Activated CD8-positive, alpha-beta memory T cell treated with anti-CD3 and anti-CD28 coated beads for 36 hours (primary cell): Measurements from ENCODE around the gene SDR42E2. TPM values are rescaled to one million over a fixed set of nuclear protein-coding genes. Genes with fewer than 3 reads are reported as not detected.
"Not testable (repeated sequence)": the region's sequence is repeated elsewhere in the genome, so short reads cannot be mapped to it uniquely, and the experiment has no call there.

Experiments
- CTCF ChIA-PET: fragments of 350-600 bp; sonication (Branson Sonifier 250); formaldehyde crosslinking; loops from one replicate; lab custom pipeline; 2021; ENCODE audit warnings: antibody characterized with exemption; lab: Charles Lee
- POLR2A ChIA-PET: fragments of 350-600 bp; sonication (Branson Sonifier 250); formaldehyde crosslinking; loops from one replicate; lab custom pipeline; 2021; ENCODE audit warnings: antibody characterized with exemption; lab: Charles Lee
- total RNA-seq, 2 experiments: library from RNA; stranded (reverse); gene quantifications; one replicate each; pipeline ENCODE4 v1.2.3, GENCODE V29; 2021

SDR42E2 gene
- total RNA-seq, 2 experiments from 2014 or later: not detected

DNA sequence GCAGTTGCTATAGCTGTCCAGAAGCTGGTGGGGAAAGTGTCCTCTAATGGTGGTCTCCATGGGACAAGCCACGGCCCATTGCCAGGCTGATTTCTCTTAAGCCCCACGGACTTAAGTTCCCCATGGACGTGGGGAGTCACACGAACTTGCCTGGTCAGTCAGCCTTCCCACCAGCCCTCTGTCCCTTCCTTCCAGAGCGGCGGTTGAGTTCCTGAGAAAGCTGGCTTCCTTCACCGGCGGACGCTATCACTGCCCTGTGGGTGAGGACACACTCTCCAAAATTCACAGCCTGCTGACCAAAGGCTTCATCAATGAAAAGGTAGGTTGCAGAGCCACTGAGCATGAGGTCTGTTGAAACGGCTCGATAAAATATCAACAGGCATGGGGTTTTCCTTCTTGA lies 10.0 kb upstream of the SDR42E2 start:
- ChIA-PET CTCF (no interaction called here), POLR2A (no interaction called here)

DNA sequence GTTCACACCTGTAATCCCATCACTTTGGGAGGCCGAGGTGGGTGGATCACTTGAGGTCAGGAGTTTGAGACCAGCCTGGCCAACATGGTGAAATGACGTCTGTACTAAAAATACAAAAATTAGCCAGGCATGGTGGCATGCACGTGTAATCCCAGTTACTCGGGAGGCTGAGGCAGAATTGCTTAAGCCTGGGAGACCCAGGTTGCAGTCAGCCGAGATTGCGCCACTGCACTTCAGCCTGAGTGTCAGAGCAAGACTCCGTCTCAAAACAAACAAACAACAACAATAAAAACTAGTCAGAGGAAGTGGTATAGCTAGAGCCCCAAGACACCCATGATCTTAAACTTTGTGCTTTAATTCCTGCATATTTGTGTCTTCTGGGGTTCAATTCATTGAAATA lies 9.2 kb upstream of the SDR42E2 start:
- POLR2A ChIA-PET, CTCF ChIA-PET: not testable (repeated sequence)

DNA sequence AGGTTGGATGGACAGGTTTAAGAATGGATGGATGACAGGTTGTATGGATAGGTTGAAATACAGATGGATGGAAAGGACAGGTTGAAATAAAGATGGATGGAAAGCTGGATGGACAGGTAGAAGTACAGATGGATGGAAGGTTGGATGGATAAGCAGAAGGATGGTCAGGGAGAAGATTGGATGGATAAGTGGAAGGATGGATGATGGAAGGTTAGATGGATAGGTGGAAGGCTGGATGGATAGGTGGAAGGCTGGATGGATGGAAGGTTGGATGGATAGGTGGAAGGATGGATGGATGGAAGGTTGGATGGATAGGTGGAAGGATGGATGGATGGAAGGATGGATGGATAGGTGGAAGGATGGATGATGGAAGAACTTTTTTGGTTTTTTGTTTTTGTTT lies 905 bp upstream of the SDR42E2 start:
- CTCF ChIA-PET: no interaction called here
- POLR2A ChIA-PET: no interaction called here

DNA sequence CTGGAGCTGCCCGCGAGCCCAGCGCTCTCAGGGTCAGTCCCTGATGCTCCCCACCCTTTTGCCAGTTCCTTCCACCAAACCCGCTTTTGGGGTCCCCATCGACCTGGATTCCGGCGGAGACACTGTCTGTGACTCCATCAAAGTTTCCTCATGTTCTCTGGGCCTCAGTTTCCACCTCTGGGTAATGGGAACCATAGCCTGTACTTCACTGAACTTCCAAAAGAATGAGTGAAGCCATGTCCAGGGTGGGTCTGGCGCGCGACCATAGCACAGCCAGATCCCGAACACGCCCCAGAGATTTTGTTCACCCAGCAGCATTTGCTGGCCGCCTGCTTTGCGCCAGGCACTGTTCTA lies 327 bp downstream of the SDR42E2 start:
- CTCF ChIA-PET: no interaction called here
- POLR2A ChIA-PET: no interaction called here

DNA sequence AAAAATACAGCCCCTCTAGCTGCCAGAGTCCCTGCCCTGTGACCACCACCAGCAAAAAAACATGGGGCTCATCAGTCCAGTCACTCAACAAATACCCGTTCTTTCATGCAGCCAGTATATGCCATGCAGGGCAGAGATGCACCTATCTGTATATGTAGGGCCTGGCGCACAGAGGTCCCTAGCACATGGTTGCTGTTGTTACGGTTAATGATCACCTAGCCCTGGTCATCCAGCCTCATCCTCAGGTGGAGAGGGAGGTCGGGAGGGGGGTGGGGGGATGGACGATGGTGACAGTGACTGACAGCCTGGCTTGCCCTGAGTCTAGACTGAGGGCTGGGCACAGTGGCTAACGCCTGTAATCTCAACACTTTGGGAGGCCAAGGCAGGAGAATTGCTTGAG lies 1.5 kb downstream of the SDR42E2 start:
- CTCF ChIA-PET: no interaction called here
- POLR2A ChIA-PET: no interaction called here

DNA sequence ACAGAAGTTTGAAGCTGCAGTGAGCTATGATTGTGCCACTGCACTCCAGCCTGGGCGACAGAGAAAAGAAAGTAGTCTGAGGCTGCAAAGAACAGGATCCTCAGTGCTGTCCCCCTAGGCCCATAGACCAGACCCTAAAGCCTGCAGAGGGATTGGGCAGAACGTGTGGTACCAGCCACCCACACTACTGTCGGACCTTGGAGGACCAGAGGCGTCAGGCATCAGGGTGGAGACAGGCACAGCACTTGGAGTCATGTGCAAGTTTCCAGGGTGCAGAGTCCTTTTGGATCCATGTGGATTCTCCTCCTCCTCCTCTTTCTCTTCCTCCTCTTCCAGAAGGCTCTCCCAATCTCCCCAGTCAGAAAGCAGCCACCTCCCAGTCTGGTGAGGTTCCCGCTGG lies 2.2 kb downstream of the SDR42E2 start:
- POLR2A ChIA-PET: no interaction called here
- CTCF ChIA-PET: no interaction called here

DNA sequence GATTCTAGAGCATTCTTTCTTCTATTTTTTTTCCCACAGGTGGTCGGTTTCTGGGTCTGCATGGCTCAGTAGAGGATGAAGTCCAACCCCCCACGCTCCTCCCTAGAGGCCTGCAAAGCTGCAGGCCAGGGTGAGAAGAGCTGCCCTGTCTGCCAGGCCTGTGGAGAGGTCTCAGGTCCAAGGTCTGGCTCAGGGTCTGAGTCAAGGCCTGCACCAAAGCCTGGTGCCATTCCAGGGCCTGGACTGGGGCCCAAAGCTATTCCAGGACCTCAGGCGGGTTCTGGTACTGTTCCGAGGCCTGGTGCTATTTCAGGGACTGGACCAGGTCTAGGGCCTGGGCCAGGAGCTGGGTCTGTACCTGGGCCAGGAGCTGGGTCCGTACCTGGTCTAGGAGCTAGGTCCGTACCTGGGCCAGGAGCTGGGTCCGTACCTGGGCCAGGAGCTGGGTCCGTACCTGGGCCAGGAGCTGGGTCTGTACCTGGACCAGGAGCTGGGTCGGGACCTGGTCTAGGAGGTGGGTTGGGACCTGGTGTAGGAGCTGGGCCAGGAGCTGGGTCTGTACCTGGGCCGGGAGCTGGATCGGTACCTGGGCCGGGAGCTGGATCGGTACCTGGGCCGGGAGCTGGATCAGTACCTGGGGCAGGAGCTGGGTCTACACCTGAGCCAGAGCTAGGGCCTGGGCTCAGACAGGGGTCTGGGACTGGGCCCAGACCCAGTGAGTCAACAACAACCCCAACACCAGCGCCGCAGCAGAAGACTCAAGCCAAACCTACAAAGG lies 3.4 kb downstream of the SDR42E2 start:
- CTCF ChIA-PET: no interaction called here
- POLR2A ChIA-PET: no interaction called here

DNA sequence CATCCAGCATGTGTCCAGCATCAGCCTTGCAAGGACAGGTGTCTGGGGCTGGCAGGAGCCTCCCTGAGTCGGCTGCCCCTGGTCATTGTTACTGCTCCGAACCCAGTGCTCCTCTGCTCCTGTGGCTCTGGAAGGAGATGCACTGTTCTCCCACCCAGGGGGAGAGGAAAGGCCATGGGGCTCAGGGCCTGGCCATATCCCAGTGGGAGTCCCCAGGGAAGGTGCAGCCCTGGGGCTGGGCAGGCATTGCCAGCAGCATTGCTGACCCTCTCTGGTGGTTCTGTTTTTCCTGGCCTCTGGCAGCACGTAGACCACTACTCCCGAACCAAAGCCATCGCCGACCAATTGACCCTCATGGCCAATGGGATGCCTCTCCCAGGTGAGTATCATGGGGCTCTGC lies 9.6 kb downstream of the SDR42E2 start:
- ChIA-PET POLR2A (no interaction called here), CTCF (no interaction called here)

DNA sequence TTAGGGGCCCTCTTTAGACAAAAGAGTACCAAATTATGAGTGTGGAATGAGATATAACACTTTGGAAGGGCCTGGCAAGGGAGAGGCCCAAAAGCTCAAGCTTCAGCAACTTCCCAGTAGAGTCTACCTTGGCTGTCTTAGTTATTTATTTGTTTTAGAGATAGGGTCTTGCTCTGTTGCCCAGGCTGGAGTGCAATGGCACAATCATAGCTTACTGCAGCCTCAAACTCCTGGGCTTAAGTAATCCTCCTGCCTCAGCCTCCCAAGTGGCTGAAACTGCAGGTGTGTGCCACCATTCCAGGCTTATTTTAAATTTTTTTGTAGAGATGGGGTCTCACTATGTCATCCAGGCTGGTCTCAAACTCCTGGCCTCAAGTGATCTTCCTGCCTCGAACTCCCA lies 10.3 kb downstream of the SDR42E2 start:
- CTCF ChIA-PET: not testable (repeated sequence)

DNA sequence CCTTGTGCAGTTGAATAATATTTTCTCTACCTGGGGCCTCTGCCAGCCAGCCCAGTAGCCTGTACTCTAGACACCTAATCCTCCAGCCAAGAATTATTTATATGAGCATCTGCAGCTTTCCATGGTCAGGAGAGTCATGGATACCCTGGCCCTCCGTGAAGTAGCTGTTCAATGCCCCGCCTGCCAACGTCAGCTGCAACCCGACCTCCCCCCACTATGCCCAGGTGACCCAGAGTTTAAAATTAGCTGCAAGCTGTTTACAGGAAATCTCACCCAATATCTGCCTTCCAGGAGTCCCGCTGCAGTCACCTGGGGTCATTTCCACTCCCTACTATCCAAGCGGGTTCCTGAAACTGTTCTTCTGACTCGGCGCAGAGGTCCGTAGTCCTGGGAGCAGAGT lies 12.3 kb downstream of the SDR42E2 start:
- CTCF ChIA-PET: interaction anchor here (0.7 to 1.5 kb wide), 3 partner anchors 13 to 616 kb away, joined by 3 to 9 read pairs (median 3); no protein-coding TSS in a partner anchor
- POLR2A ChIA-PET: no interaction called here

More for the DNA sequence above, 10.3 kb downstream of the SDR42E2 start:
- POLR2A ChIA-PET: not testable (repeated sequence)

DNA sequence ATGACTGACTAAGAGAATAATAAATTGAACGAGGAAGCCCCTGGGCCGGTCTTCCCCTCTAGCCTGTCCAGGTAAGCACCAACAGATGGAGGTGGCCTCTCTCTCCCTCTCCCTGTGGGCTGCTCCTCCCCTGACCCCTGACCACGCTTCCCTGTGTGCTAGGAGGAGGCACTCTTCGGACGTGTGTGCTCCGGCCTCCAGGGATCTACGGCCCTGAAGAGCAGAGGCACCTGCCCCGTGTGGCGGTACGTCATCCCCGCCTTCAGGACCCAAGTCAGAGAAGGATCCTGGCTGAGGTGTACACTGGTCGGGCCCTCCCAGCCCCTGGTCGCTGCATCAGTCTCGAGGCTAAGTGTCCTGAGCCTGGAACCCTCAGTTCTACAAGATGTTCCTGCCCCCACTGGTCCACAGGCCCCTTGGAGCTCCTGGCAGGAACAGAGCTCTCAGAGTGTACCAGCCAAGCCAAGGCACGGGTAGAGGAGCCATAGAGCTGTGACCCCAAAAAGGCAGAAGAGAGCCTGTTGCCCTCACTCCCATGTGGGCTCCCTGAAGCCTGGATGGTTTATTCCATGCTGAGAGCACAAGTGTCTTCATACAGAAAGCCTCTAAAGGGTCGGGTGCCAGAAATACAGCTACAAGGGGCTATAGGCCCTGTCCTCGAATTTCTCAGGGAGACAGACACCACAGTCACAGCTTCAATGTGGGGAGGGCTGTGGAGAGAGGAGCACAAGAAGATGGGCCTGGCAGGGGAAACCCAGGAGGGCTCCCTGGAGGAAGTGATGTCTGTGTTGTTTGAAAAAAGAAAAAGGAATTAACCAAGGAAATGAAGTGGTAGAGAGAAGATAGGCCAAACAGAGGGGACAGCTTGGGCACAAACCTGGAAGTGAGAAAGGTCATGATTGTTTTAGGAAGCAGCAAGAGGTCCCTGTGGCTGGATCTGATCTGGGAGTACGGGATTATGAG lies 15.9 kb downstream of the SDR42E2 start:
- ChIA-PET POLR2A (no interaction called here), CTCF (interaction anchor here (0.5 kb wide), 1 partner anchor 36 kb away, joined by 4 read pairs; no protein-coding TSS in a partner anchor)

DNA sequence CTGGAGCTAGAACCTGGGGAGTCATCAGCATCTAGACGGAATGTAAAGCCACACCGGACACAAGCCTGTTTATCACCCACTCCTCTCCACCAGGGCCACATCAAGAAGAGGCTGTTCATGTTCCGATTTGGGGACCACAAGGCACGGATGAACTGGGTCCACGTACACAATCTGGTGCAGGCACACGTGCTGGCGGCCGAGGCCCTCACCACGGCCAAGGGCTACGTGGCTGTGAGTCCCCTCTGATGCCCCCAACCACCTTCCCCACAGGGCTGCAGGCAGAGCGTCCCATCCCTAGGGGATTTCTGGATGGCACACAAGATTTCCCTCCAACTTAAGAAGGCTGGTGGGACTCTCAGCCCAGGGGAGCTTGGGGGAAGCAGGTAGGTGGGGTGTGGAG lies 19.1 kb downstream of the SDR42E2 start:
- CTCF ChIA-PET: no interaction called here
- POLR2A ChIA-PET: no interaction called here

DNA sequence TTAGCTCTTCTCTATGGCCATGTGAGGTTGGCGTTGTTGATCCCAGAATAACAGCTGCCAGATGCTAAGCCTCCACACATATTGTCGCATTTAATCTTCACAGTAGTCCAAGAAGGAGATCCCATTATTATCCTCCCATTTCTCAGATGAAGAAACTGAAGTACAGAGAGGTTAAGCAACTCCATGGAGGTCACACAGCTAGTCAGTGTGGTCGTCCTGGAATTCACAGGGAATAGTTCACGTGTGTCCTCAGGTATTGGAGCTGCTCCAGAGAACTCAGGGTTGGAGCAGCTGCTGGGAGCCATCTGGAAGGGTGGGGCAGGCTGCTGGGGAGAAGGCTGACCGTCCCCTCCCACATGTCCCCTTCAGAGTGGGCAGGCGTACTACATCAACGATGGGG lies 19.5 kb downstream of the SDR42E2 start:
- CTCF ChIA-PET: no interaction called here
- POLR2A ChIA-PET: no interaction called here

DNA sequence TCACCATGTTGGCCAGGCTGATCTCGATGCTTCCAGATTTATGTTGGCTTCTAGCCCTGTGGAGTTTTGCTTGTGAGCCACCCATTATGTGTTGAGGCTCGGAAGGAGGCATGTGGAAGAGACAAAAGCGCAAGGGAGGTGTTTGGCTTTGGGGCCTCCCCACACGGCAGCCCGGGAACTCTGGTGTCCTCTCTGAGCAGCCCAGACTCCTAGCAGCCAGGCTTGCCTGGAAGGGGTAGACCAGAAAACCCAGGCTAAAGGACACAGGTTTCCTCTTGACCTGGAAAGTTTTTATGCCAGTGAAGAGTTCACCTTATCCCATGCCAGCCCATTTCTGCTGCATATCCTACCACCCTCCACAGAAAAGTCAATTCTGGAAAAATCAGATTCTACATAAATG lies 21.0 kb downstream of the SDR42E2 start:
- ChIA-PET POLR2A (interaction anchor here (0.6 kb wide), 1 partner anchor 40 kb away, joined by 4 read pairs; no protein-coding TSS in a partner anchor), CTCF (interaction anchor here (0.6 to 0.9 kb wide), 3 partner anchors 21 to 1419 kb away, joined by 3 read pairs; no protein-coding TSS in a partner anchor)

DNA sequence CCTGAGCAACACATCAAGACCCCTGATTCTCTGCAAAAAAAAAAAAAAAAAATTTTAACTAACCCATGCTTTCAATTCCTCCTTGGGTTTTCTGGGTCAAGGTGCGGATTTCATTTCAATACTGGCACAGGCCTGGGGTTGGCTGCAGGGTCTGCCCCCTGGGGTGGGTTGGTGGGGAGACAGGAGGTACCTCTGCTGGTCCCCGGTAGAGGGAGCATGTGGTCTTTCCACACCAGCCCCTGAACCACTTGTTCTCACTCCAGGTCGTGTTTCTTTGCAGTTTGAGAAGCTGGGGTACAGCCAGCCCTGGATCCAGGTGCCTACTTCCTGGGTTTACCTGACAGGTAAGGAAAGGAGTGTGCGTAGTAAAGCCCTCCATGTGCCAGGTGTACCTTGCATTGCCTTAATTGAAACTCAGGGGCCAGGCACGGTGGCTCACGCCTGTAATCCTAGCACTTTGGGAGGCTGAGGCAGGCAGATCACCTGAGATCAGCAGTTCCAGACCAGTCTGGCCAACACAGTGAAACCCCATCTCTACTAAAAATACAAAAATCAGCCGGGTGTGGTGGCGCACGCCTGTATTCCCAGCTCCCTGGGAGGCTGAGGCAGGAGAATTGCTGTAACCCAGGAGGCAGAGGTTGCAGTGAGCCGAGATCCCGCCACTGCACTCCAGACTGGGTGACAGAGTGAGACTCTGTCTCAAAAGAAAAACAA lies 21.8 kb downstream of the SDR42E2 start:
- CTCF ChIA-PET: interaction anchor here (0.6 to 0.9 kb wide), 3 partner anchors 20 to 1418 kb away, joined by 3 read pairs; no protein-coding TSS in a partner anchor
- POLR2A ChIA-PET: no interaction called here

DNA sequence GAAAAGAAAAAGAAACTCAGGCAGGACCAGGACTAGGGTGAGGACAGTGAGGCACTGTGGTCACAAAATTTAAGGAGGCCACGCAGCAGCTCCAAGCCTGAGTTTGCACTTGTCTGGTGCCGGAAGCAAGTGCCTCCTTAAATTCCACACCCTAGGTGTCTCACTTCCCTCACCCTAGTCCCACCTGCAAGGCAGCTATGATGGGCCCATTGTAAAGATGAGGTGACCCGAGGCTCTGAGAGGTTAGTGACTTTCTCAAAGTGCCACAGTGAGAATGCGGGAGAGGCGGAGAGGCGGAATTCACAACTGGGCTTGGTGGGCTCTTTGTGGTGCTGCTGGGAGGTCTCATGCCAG lies 22.3 kb downstream of the SDR42E2 start:
- ChIA-PET CTCF (no interaction called here), POLR2A (no interaction called here)

DNA sequence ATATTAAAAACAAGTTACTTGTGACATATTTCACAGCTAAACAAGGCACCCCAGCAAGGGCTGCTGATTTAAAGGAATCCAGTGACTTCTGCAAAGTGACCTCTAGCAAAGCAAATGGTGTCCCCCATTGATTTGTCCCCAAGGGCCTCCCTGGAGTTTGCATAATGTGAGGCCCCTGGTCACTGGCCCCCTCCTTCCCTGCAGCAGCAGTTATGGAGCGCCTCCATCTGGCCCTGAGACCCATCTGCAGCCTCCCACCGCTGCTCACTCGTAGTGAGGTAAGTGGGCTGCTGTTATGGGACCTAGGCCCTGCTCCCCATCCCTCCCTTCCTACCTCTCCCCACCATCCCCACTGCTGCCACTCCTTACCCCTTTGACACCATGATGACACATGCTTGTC lies 24.2 kb downstream of the SDR42E2 start:
- POLR2A ChIA-PET: no interaction called here
- CTCF ChIA-PET: interaction anchor here (0.6 to 1.2 kb wide), 2 partner anchors 195 to 234 kb away, joined by 3 read pairs; no protein-coding TSS in a partner anchor

DNA sequence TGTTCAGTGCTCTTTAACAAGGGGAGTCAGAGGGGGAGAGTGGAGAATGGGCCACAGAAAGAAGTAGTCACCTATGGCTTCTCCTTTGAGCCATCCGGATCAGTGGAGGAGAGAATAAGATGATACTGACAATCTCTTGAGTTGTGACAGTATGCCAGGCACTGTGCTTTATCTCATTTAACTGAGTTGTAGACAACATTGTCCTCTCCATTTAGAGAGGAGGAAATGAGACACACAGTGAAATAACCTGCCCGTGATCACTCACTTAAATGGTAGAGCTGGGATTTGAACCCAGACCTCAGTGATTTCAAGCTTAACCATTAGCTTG lies 25.9 kb downstream of the SDR42E2 start:
- ChIA-PET POLR2A (interaction anchor here (0.5 to 2.1 kb wide), 3 partner anchors 18 to 236 kb away, joined by 3 to 9 read pairs (median 5); partner anchors contain the start of genes EEF2K and MOSMO), CTCF (interaction anchor here (0.6 to 2.2 kb wide), 21 partner anchors 14 to 228 kb away, joined by 3 to 16 read pairs (median 5); partner anchors contain the start of genes EEF2K, MOSMO and POLR3E)
